SK-N-SH treated with all-trans-retinoic acid at 6 μM for 48 hours (cell line): ENCODE data around the gene HIRA.

Experiments used
- ATAC-seq: fragments of 200-7000 bp; cut with Tn5 transposase; 3 replicates; pipeline ENCODE4 v1.9.1; 2020; ENCODE audit warnings: mild to moderate bottlenecking, moderate library complexity
- ARNTL ChIP-seq: fragments of 450-650 bp; formaldehyde crosslinking; IDR thresholded peaks from 2 replicates; pipeline ENCODE4 v1.5.0; 2020; ENCODE audit warnings: low read depth, mild to moderate bottlenecking, moderate library complexity, borderline replicate concordance
- BACH2 ChIP-seq: fragments of 250-450 bp; sonication (Bioruptor Pico); IDR thresholded peaks from 2 replicates; pipeline ENCODE4 v1.9.0; 2021; ENCODE audit warnings: mild to moderate bottlenecking, borderline replicate concordance
- CSDC2 ChIP-seq: fragments of 250-450 bp; sonication (Bioruptor Pico); IDR thresholded peaks from 2 replicates; pipeline ENCODE4 v1.5.0; 2020; ENCODE audit warnings: mild to moderate bottlenecking, moderate library complexity
- ESRRG ChIP-seq: fragments of 250-450 bp; sonication (Bioruptor Pico); IDR thresholded peaks from 2 replicates; pipeline ENCODE4 v1.6.1; 2021; ENCODE audit warnings: mild to moderate bottlenecking
- GLIS3 ChIP-seq: fragments of 250-450 bp; sonication (Bioruptor Pico); IDR thresholded peaks from 2 replicates; pipeline ENCODE4 v1.5.0; 2020; ENCODE audit warnings: mild to moderate bottlenecking, moderate library complexity
- ISL1 ChIP-seq: fragments of 250-450 bp; sonication (Bioruptor Pico); IDR thresholded peaks from 2 replicates; pipeline ENCODE4 v2.1.2; 2022; ENCODE audit warnings: mild to moderate bottlenecking, moderate library complexity
- PATZ1 ChIP-seq: fragments of 250-450 bp; sonication (Bioruptor Pico); IDR thresholded peaks from 2 replicates; pipeline ENCODE4 v1.8.0; 2020; ENCODE audit warnings: mild to moderate bottlenecking, moderate library complexity, borderline replicate concordance
- PPARA ChIP-seq: fragments of 250-450 bp; sonication (Bioruptor Pico); IDR thresholded peaks from 2 replicates; pipeline ENCODE4 v1.5.0; 2020; ENCODE audit warnings: mild to moderate bottlenecking, borderline replicate concordance
- TCF4 ChIP-seq: fragments of 250-450 bp; sonication (Bioruptor Pico); IDR thresholded peaks from 2 replicates; pipeline ENCODE4 v1.8.0; 2021; ENCODE audit warnings: mild to moderate bottlenecking, moderate library complexity, borderline replicate concordance
- TOX ChIP-seq: fragments of 250-450 bp; sonication (Bioruptor Pico); IDR thresholded peaks from 2 replicates; pipeline ENCODE4 v1.8.0; 2021; ENCODE audit warnings: mild to moderate bottlenecking, moderate library complexity, borderline replicate concordance
- ZC3H10 ChIP-seq: fragments of 250-450 bp; sonication (Bioruptor Pico); IDR thresholded peaks from 2 replicates; pipeline ENCODE4 v1.5.1; 2021; ENCODE audit warnings: mild to moderate bottlenecking, moderate library complexity
- ZFP3 ChIP-seq: fragments of 250-450 bp; sonication (Bioruptor Pico); IDR thresholded peaks from 2 replicates; pipeline ENCODE4 v1.5.0; 2020; ENCODE audit warnings: mild to moderate bottlenecking, moderate library complexity
- ZFP30 ChIP-seq: fragments of 450-650 bp; formaldehyde crosslinking; IDR thresholded peaks from 2 replicates; pipeline ENCODE4 v1.5.0; 2022; ENCODE audit warnings: mild to moderate bottlenecking, moderate library complexity
- ZNF565 ChIP-seq: fragments of 450-650 bp; formaldehyde crosslinking; conservative IDR thresholded peaks from 2 replicates; pipeline ENCODE4 v1.5.0; 2020; ENCODE audit warnings: low read depth, mild to moderate bottlenecking, moderate library complexity
- ZNF70 ChIP-seq: fragments of 450-650 bp; formaldehyde crosslinking; IDR thresholded peaks from 2 replicates; pipeline ENCODE4 v1.5.0; 2020; ENCODE audit warnings: mild to moderate bottlenecking, moderate library complexity
- ZNF8 ChIP-seq: fragments of 450-650 bp; formaldehyde crosslinking; IDR thresholded peaks from 2 replicates; pipeline ENCODE4 v1.5.0; 2020; ENCODE audit warnings: mild to moderate bottlenecking, moderate library complexity
- TF ChIP-seq, protein P1 (sequence below): fragments of 250-450 bp; sonication (Bioruptor Pico); IDR thresholded peaks from 2 replicates; pipeline ENCODE4 v1.5.0; 2020; ENCODE audit warnings: mild to moderate bottlenecking, moderate library complexity
- TF ChIP-seq, protein P2 (sequence below): fragments of 250-450 bp; sonication (Bioruptor Pico); IDR thresholded peaks from 2 replicates; pipeline ENCODE4 v1.5.1; 2020; ENCODE audit warnings: low read depth, mild to moderate bottlenecking, moderate library complexity
- TF ChIP-seq, protein P3 (sequence below): fragments of 250-450 bp; sonication (Bioruptor Pico); IDR thresholded peaks from 2 replicates; pipeline ENCODE4 v1.5.1; 2021; ENCODE audit warnings: mild to moderate bottlenecking, moderate library complexity

HIRA gene

GRCh38 chr22:19397734-19398104 is 33.8 kb downstream of the HIRA start (continued):
- no peak for TF ChIP-seq PATZ1 (CRISPR knock-in tag)
- TF ChIP-seq ARNTL (CRISPR knock-in tag): no peak
- no peak for TF ChIP-seq ISL1 (CRISPR knock-in tag)
- TF ChIP-seq, protein P1, sequence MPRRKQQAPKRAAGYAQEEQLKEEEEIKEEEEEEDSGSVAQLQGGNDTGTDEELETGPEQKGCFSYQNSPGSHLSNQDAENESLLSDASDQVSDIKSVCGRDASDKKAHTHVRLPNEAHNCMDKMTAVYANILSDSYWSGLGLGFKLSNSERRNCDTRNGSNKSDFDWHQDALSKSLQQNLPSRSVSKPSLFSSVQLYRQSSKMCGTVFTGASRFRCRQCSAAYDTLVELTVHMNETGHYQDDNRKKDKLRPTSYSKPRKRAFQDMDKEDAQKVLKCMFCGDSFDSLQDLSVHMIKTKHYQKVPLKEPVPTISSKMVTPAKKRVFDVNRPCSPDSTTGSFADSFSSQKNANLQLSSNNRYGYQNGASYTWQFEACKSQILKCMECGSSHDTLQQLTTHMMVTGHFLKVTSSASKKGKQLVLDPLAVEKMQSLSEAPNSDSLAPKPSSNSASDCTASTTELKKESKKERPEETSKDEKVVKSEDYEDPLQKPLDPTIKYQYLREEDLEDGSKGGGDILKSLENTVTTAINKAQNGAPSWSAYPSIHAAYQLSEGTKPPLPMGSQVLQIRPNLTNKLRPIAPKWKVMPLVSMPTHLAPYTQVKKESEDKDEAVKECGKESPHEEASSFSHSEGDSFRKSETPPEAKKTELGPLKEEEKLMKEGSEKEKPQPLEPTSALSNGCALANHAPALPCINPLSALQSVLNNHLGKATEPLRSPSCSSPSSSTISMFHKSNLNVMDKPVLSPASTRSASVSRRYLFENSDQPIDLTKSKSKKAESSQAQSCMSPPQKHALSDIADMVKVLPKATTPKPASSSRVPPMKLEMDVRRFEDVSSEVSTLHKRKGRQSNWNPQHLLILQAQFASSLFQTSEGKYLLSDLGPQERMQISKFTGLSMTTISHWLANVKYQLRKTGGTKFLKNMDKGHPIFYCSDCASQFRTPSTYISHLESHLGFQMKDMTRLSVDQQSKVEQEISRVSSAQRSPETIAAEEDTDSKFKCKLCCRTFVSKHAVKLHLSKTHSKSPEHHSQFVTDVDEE (CRISPR knock-in tag): no peak

GRCh38 chr22:19396934-19397733 is 34.4 kb downstream of the HIRA start:
- TF ChIP-seq ESRRG (CRISPR knock-in tag) (no peak), ZNF565 (CRISPR knock-in tag) (no peak), ZC3H10 (CRISPR knock-in tag) (no peak), GLIS3 (CRISPR knock-in tag) (no peak), ARNTL (CRISPR knock-in tag) (no peak), CSDC2 (CRISPR knock-in tag) (no peak), TCF4 (no peak), PPARA (no peak), BACH2 (CRISPR knock-in tag) (no peak), ZFP30 (CRISPR knock-in tag) (no peak)
- TF ChIP-seq, protein P2, sequence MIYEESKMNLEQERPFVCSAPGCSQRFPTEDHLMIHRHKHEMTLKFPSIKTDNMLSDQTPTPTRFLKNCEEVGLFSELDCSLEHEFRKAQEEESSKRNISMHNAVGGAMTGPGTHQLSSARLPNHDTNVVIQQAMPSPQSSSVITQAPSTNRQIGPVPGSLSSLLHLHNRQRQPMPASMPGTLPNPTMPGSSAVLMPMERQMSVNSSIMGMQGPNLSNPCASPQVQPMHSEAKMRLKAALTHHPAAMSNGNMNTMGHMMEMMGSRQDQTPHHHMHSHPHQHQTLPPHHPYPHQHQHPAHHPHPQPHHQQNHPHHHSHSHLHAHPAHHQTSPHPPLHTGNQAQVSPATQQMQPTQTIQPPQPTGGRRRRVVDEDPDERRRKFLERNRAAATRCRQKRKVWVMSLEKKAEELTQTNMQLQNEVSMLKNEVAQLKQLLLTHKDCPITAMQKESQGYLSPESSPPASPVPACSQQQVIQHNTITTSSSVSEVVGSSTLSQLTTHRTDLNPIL (CRISPR knock-in tag): no peak
- no peak for ATAC-seq

DNA sequence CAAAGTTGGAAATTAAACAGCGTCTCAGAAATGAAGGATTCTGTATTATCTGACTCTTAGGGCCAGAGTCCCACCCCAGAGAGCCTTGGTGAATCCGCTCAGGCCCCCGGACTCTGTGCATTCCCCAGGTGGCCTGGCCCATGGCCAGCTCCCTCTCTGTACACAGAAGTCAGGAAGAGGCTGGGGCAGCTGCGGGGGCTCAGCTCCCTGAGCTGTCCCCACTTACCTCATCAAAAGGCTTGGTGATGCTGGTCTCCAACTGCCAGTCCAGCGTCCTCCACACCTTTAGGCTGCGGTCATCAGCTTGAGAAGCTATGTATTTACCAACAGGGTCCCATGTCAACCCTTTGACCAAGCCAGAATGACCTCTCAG is 35.0 kb downstream of the HIRA start:
- no peak for ATAC-seq
- TF ChIP-seq TOX (CRISPR knock-in tag): no peak
- TF ChIP-seq ARNTL (CRISPR knock-in tag): no peak

DNA sequence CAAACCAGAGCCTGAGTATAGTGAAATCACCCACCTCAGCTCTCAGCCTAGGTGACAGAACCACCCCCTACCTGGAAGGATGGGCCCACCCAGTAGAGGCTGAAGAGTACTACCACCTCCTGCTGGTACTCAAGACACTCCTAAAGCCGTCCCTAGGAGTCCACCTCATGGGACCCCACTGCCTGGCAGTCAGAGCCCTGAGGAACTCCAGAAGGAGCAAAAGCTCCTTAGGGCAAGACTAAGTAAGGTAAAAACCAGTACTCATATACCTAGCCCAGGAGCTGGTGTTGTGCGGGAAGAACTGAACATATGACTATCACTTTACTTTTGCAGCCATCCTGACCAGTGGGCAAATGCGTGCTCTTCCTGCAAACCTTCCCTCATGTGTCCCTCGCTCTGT is 36.3 kb downstream of the HIRA start:
- no peak for ATAC-seq
- TF ChIP-seq ZNF8 (CRISPR knock-in tag) (no peak), ISL1 (CRISPR knock-in tag) (no peak), ZFP3 (CRISPR knock-in tag) (no peak), ZNF565 (CRISPR knock-in tag) (no peak), CSDC2 (CRISPR knock-in tag) (no peak), PPARA (no peak), ZNF70 (CRISPR knock-in tag) (no peak), BACH2 (CRISPR knock-in tag) (no peak), TCF4 (no peak)
- TF ChIP-seq, protein P3, sequence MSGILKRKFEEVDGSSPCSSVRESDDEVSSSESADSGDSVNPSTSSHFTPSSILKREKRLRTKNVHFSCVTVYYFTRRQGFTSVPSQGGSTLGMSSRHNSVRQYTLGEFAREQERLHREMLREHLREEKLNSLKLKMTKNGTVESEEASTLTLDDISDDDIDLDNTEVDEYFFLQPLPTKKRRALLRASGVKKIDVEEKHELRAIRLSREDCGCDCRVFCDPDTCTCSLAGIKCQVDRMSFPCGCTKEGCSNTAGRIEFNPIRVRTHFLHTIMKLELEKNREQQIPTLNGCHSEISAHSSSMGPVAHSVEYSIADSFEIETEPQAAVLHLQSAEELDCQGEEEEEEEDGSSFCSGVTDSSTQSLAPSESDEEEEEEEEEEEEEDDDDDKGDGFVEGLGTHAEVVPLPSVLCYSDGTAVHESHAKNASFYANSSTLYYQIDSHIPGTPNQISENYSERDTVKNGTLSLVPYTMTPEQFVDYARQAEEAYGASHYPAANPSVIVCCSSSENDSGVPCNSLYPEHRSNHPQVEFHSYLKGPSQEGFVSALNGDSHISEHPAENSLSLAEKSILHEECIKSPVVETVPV: no peak
- TF ChIP-seq, protein P1 (CRISPR knock-in tag): no peak
